ENCODE data around the gene SPP2.

The SPP2 gene

GRCh38 chr2:234091432-234091879 is 41.0 kb downstream of the SPP2 start:
- no peak for DNase-seq (ENCODE audit: extremely low read depth in 1 of 2, low read depth in 1 of 2)

- DNase-seq (ENCODE audit: extremely low read depth in 1 of 2, low read depth in 1 of 2) = no peak
Measured at GRCh38 chr2:234091883-234092282, 41.4 kb downstream of the SPP2 start.

GRCh38 chr2:234092344-234092743 is 41.8 kb downstream of the SPP2 start:
- no peak for DNase-seq (ENCODE audit: extremely low read depth in 1 of 2, low read depth in 1 of 2)

GRCh38 chr2:234095301-234095700 is 44.8 kb downstream of the SPP2 start:
- no peak for DNase-seq (ENCODE audit: extremely low read depth in 1 of 2, low read depth in 1 of 2)

- no peak for DNase-seq (ENCODE audit: extremely low read depth in 1 of 2, low read depth in 1 of 2)
Measured at GRCh38 chr2:234096164-234096563, 45.7 kb downstream of the SPP2 start.

- no peak for DNase-seq (ENCODE audit: extremely low read depth in 1 of 2, low read depth in 1 of 2)
Measured at GRCh38 chr2:234098681-234099080, 48.2 kb downstream of the SPP2 start.

- no peak for DNase-seq (ENCODE audit: extremely low read depth in 1 of 2, low read depth in 1 of 2)
Measured at GRCh38 chr2:234099266-234099665, 48.8 kb downstream of the SPP2 start.

GRCh38 chr2:234100686-234101085 is 50.2 kb downstream of the SPP2 start:
- DNase-seq (ENCODE audit: extremely low read depth in 1 of 2, low read depth in 1 of 2) = no peak

- no peak for DNase-seq (ENCODE audit: extremely low read depth in 1 of 2, low read depth in 1 of 2)
Measured at GRCh38 chr2:234102112-234102511, 51.6 kb downstream of the SPP2 start.

- DNase-seq (ENCODE audit: extremely low read depth in 1 of 2, low read depth in 1 of 2) = no peak
Measured at GRCh38 chr2:234107861-234108260, 57.4 kb downstream of the SPP2 start.

- no peak for DNase-seq (ENCODE audit: extremely low read depth in 1 of 2, low read depth in 1 of 2)
Measured at GRCh38 chr2:234109321-234109720, 58.8 kb downstream of the SPP2 start.

- DNase-seq (ENCODE audit: extremely low read depth in 1 of 2, low read depth in 1 of 2) = no peak
Measured at GRCh38 chr2:234110219-234110618, 59.7 kb downstream of the SPP2 start.

- DNase-seq (ENCODE audit: extremely low read depth in 1 of 2, low read depth in 1 of 2) = no peak
Measured at GRCh38 chr2:234111523-234111922, 61.0 kb downstream of the SPP2 start.

GRCh38 chr2:234116010-234116409 is 65.5 kb downstream of the SPP2 start:
- no peak for DNase-seq (ENCODE audit: extremely low read depth in 1 of 2, low read depth in 1 of 2)

- no peak for DNase-seq (ENCODE audit: extremely low read depth in 1 of 2, low read depth in 1 of 2)
Measured at GRCh38 chr2:234121999-234122398, 71.5 kb downstream of the SPP2 start.

GRCh38 chr2:234125451-234126145 is 75.1 kb downstream of the SPP2 start:
- DNase-seq (ENCODE audit: extremely low read depth in 1 of 2, low read depth in 1 of 2) = no peak

- no peak for DNase-seq (ENCODE audit: extremely low read depth in 1 of 2, low read depth in 1 of 2)
Measured at GRCh38 chr2:234126146-234126470, 75.6 kb downstream of the SPP2 start.

All from stimulated activated CD8-positive, alpha-beta memory T cell treated with anti-CD3 and anti-CD28 coated beads, Interleukin-7, amount 100 ng/mL, for 48 hours (primary cell).